Activated CD8-positive, alpha-beta memory T cell treated with anti-CD3 and anti-CD28 coated beads for 36 hours (primary cell): ENCODE measurements around the gene NIN. TPM values are rescaled to one million over a fixed set of nuclear protein-coding genes. Genes with fewer than 3 reads are reported as not detected.

Experiments
- CTCF ChIA-PET: fragments of 350-600 bp; sonication (Branson Sonifier 250); formaldehyde crosslinking; loops from one replicate; lab custom pipeline; 2021; ENCODE audit warnings: antibody characterized with exemption; lab: Charles Lee
- POLR2A ChIA-PET: fragments of 350-600 bp; sonication (Branson Sonifier 250); formaldehyde crosslinking; loops from one replicate; lab custom pipeline; 2021; ENCODE audit warnings: antibody characterized with exemption; lab: Charles Lee
- total RNA-seq, 2 experiments: library from RNA; stranded (reverse); gene quantifications; one replicate each; pipeline ENCODE4 v1.2.3, GENCODE V29; 2021

NIN gene
- total RNA-seq, 2 experiments from 2014 or later, result 72.6 to 73.6 TPM

DNA sequence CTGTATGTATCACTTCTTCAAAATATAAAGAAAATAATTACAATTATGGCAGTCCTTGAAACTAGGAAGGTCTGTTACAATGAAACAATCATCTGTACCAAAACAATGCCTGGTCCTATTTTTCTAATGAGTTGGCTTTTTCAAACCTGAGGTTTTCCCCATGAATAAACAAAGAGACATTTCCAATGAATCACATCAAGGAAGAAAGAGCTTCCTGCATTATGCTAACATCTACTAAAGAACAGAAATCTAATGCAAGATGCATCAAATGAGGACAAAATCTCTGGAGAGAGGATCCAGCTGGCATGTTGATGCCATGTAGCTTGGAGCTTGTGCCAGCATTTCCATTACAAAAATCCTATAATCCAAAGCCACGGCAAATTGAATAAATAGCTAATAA lies 29.3 kb downstream of the NIN start:
- POLR2A ChIA-PET, result no interaction called here
- CTCF ChIA-PET, result no interaction called here

DNA sequence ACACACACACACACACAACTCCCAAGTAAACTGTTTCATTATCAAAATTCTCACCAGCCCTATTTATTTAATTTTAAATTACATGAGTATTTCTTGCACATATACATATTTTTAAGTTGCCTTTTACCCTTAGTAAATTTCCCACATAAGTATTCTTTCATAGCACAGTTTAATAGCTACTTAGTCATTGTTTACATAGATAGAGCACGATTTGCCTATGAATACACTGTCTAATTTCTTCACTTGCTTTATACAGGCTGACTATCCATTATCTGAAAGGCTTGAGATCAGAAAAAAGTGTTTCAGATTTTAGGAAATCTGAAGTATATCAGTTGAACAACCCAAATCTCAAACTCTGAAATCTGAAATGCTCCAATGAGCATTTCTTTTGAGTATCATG lies 30.9 kb downstream of the NIN start:
- POLR2A ChIA-PET, result interaction anchor here (0.7 to 1.1 kb wide), 2 partner anchors 10 to 22 kb away, joined by 4 to 6 read pairs; no protein-coding TSS in a partner anchor
- CTCF ChIA-PET, result no interaction called here

DNA sequence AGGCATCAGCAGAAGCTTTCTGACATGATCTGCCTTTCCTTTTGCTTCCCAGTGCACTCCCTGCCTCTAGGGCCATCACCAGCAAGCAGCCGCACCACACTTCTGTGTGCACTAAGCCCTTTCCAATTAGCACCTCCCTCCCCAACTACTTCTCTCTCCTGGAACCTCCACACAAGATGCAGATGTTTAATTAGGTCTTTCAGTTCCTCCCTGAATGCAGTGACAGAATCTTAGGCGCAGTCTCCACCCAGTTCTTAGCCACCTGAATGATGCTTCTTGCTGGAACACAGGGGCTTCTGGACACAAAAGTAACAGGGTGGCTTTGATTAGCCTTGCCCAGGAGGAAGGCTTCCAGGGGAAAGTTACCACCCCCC lies 32.9 kb downstream of the NIN start:
- ChIA-PET CTCF (no interaction called here), POLR2A (no interaction called here)

DNA sequence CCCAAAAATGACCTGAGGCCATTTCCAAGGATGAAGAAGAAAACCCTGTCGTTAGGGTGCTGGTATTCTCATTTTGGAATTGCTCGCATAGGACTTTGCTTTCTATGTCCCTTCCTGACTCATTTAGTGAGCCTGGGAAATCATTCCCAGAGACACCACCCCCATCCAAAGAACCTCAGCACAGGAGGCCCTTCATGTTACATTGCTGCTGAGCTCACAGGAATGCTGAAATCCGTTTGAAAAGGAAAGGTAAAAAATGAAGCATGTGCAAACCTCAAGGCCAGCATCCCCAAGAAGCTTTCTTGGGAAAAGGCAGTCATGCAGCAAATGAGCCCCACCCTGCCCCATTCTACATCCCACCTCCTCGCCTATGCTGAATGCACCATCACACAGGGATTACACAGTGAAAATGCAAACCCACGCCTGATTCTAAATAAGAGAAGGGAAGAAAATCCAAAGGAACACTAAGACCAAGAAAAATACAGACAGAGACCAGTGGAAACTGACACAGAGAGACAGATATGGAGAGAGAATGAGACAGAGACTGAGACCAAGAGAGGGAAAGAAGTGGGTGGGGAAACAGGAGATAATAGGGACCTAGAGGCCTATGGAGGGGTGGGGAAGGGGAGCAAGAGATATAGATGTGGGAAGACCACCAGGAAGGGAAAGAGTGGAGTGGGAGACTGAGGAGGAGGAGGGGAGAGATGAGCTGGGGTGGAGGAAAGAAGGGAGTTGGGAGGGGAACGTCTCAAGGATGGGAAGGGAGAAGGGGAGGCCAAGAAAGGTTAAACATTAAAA lies 33.5 kb downstream of the NIN start:
- CTCF ChIA-PET, result interaction anchor here (1.4 kb wide), 1 partner anchor 63 kb away, joined by 3 read pairs; no protein-coding TSS in a partner anchor
- POLR2A ChIA-PET, result interaction anchor here (0.8 kb wide), 1 partner anchor 10 kb away, joined by 3 read pairs; no protein-coding TSS in a partner anchor

DNA sequence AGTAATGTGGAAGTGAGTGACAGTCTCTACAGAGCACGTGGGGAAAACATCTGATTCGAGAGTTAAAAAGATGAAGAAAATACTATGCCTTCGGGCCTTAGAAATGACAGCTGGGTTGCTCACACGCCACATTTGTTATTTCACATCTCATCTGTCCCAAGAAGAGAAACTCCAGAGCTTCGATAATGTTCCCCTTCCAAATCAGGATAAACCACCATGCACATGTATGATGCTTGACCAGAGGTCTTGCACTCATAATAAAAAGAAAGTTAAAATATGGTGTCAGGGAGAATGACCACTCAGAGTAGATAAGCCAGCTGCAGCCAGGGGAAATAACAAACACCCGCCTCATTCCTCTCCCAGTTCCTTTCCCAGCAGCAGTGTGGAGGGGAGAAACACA lies 34.6 kb downstream of the NIN start:
- ChIA-PET CTCF (interaction anchor here (1.3 to 1.4 kb wide), 2 partner anchors 15 to 64 kb away, joined by 3 read pairs; no protein-coding TSS in a partner anchor), POLR2A (interaction anchor here (0.8 kb wide), 1 partner anchor 9 kb away, joined by 3 read pairs; no protein-coding TSS in a partner anchor)

DNA sequence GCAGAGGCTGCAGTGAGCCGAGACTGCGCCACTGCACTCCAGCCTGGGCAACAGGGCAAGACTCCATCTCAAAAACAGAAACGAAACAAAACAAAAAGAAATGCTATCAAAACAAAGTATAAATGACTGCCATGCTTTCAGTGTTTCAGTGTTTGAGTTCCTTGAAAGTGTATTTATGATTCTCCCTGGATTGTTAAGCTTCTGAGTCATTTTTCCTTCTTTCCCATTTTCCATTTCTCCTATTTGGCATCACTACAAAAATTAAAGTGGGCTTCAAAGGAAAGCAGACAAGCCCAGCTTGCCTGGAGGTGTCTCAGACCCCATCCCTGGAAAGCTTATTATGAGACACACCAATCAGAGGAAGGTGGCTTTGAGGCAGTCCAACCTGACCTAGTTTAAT lies 35.1 kb downstream of the NIN start:
- ChIA-PET POLR2A (no interaction called here), CTCF (interaction anchor here (1.3 kb wide), 1 partner anchor 16 kb away, joined by 3 read pairs; no protein-coding TSS in a partner anchor)

DNA sequence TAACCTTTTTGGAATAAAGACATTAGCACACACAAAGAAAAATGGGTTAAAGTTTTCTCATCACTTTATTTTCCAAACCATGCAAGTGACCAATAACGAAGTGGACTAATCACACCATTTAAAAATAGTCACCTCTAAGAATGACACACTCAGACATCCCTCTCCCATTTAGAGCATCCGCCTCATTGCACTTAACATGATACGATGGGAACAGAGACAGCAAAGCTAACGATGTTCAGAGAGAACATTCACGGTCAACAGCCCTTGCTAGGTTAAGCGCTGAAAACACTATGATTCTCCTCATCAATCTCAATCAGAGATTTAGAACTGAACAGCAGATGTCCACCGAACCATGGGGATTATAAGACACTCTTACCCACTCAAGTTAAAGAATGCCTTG lies 35.8 kb downstream of the NIN start:
- POLR2A ChIA-PET, result no interaction called here
- CTCF ChIA-PET, result interaction anchor here (1.0 to 1.3 kb wide), 2 partner anchors 17 to 27 kb away, joined by 3 read pairs; no protein-coding TSS in a partner anchor

DNA sequence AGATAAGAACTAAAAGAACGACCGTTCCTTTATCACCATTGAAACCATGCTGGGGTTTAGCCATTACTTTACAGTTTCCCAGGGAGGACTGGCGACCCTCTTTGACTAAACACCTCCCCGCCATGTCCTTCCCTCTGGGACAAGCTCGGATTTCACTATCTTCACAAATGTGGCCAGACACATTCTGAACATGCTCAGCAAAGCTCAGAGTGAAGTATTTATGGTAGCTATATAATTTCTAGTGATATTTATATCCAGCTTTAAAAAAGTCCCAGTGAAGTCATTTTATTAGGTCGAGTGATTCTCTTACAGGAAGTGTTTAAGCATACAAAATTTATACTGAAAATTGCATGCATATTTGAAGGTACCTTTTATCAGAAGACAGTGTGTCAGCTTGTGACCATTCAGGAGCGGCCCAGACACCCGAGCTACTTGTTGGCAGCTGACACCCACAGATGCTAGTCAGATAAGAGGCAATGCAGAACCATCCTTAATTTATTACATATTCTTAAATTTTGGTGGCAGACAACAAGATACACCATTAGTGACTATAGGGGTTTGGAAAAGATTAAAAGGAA lies 36.8 kb downstream of the NIN start:
- CTCF ChIA-PET, result interaction anchor here (0.7 to 1.3 kb wide), 3 partner anchors 14 to 134 kb away, joined by 3 read pairs; no protein-coding TSS in a partner anchor
- POLR2A ChIA-PET, result interaction anchor here (0.6 kb wide), 1 partner anchor 1209 kb away, joined by 3 read pairs; no protein-coding TSS in a partner anchor

DNA sequence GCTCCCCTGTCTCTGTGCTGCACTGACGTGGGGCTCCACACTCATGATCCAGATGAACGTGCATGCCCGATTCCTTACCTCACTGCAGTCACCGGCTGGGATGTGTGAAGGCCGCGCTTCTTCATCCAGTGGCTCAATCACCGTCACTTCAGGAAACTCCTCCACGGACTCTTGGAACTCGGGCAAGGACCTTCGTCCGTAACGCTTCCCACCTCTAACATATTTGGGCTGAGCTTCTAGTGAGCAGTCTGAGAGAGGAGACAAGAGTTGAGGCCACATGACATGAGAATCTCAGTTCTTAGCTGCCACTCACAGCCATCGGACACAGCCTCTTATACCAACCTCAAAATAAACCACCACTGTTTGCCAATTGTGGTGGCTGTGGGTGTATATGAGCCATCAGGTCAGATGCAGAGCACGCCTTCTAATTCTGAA lies 38.3 kb downstream of the NIN start:
- ChIA-PET POLR2A (interaction anchor here (0.5 to 0.9 kb wide), 2 partner anchors 38 to 449 kb away, joined by 3 to 5 read pairs; no protein-coding TSS in a partner anchor), CTCF (interaction anchor here (1.0 to 1.7 kb wide), 2 partner anchors 15 to 68 kb away, joined by 5 to 6 read pairs; no protein-coding TSS in a partner anchor)

DNA sequence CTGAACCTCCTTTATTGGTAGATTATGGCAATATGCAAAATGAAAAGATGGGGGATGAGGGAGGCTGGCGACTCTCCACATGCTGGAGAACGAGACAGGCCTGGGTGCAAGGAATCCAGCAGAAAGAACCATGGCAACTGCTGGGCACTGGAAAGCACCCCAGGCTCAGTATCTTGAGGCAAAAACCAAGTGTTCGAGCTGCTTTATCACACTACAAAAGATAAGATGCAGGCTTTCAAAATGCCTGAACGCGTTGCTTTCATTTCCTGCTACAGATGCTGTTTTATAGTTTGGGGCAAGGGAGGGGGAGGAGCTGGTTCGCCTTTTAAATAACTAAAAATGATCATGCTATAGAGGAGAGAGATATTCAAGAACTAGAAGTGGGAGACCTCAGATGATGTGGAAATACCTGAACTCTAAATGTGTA lies 38.9 kb downstream of the NIN start:
- ChIA-PET CTCF (interaction anchor here (1.0 to 1.7 kb wide), 4 partner anchors 14 to 69 kb away, joined by 3 to 6 read pairs (median 5); no protein-coding TSS in a partner anchor), POLR2A (interaction anchor here (0.5 to 0.9 kb wide), 3 partner anchors 31 to 448 kb away, joined by 3 to 5 read pairs (median 3); no protein-coding TSS in a partner anchor)

DNA sequence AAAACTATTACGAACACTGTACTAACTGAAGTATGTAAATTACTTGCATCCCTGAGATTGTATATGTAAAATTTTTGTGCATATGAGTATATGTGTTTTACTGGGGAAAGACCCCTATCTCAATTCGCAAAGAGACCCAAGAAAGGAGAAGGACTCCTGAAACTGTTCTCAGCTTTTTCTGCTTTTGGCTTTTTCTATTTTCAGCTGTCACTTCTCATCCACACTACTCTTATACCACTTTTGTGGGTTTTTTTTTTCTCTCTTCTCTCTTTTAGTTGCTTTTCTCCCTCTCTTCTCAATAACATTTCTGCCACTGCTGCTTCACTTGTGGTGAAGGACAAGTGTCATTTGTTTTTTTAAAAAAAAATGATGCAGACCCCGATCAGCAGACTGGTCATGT lies 39.8 kb downstream of the NIN start:
- ChIA-PET CTCF (interaction anchor here (1.1 to 1.7 kb wide), 3 partner anchors 13 to 68 kb away, joined by 3 to 6 read pairs (median 5); no protein-coding TSS in a partner anchor), POLR2A (no interaction called here)

DNA sequence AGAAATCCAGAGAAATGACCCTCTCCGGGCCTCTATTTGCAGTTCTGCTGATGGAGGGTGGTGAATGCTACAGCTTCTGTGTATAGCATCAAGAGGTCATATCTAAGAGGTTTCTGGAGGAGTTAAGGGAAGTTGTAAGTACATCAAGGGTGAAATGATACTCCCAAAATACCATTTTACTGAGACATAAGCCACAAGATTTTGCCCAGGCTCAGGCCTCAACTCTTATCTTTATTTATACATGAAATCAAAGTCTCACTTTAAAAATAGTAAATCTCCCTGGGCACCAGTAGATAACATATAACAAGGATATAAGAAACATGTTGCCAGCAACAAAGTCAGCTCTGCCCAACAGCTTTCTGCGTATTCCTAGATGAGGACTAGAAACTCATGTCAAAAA lies 40.4 kb downstream of the NIN start:
- POLR2A ChIA-PET, result no interaction called here
- CTCF ChIA-PET, result interaction anchor here (1.0 kb wide), 1 partner anchor 31 kb away, joined by 3 read pairs; no protein-coding TSS in a partner anchor

DNA sequence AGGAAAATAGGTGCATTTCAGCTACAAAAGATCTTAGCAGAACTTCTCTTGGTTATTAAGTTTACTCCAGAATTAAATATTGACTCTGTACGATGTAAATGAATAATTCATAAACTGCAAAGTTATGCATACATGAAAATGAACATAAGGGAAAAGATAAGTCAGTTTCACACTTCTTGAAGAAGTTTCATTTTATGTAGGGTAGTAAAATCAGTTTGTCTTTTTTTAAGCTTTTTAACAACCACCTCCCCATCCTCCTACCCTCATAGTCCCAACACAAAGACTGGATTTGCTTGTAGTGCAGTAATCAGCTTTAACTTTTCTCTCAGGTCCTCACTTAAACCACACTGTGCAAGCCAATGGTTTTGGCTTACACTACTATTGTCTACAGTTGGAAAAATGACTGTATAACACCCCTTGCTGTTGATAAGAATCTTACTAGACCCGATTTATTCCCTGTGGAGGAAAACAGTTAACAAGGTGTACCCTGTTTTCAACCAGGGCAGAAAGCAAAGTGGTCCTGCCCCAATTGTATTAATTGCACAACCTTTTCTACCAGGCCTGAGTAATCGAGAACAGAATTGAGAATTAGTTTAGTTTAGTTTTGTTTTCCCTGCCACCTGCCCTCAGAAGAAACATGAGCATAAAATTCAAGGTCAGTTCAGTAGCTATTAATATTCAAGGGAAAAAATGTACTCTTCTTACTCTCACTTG lies 44.1 kb downstream of the NIN start:
- ChIA-PET CTCF (interaction anchor here (1.0 to 3.9 kb wide), 3 partner anchors 32 to 74 kb away, joined by 3 to 13 read pairs (median 4); no protein-coding TSS in a partner anchor), POLR2A (interaction anchor here (0.6 to 1.3 kb wide), 5 partner anchors 10 to 61 kb away, joined by 3 to 6 read pairs (median 3); no protein-coding TSS in a partner anchor)

DNA sequence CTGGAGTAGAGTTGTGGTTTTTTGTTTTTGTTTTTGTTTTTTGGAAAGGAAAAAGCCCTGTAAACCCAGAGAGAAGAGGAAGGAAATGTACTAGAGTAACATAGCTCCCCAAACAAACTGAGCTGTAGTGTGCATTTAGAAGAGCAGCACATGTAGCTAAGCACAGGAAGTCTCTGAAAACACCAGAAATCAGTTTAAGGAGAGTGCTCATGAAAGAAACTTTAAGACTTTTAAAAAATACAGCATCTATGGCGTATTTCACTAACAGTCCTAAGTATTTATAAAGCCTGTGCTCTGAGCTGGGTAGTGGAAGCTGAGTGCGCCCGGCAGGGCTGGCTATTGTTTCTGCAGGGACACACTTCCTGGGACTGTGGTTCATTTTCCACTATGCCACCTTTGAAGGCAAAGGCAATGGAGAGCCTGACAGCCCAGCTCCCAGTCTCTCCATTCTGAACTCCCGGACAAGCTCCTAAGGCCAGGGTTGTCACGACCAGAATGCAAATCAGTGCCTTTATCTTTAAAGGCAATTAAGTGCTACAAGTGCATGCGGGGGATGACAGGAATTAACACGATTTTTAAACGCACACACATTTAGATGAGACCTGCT lies 45.4 kb downstream of the NIN start:
- POLR2A ChIA-PET, result interaction anchor here (0.6 to 1.1 kb wide), 6 partner anchors 38 to 457 kb away, joined by 3 to 7 read pairs (median 4); no protein-coding TSS in a partner anchor
- CTCF ChIA-PET, result interaction anchor here (1.2 to 3.9 kb wide), 4 partner anchors 10 to 74 kb away, joined by 3 to 13 read pairs (median 6); no protein-coding TSS in a partner anchor

DNA sequence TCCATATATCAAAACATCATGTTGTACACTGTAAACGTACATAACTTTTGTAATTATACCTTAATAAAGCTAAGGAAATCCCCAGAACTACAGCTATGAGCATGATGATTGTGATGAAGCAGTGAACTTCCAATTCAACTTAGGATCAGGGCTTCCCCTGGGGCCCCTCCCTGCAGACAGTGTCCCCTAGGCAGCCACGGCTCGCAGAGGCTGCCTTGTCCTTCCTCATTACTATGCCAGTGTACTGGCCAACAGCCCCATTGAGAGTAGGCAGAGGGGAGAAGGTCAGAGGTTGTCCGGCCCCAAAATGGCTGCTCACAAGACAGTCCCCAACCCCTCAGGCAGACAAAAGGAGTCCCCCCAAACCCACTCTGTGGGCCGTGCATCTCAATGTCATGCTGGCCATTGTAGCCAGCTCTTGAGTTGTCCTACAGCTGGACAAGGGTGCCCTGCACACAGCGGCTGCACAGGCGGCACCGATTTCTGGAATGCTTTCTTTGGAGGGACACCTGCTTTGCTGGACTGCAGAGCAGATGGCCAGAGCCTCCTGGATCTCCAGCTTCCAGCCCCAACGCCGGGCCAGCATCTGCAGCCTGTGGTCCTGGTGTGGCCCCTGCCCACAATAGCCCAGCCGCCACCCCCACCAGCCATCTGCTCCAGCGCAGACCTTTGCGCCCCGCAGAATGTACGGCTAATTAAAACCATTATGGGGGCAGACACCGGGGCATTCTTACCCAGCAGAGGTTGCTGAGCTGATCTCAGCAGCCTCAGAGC lies 46.1 kb downstream of the NIN start:
- ChIA-PET POLR2A (interaction anchor here (0.6 to 0.8 kb wide), 4 partner anchors 38 to 47 kb away, joined by 3 to 4 read pairs (median 3); partner anchors contain the start of gene NIN), CTCF (interaction anchor here (1.0 to 3.9 kb wide), 6 partner anchors 9 to 242 kb away, joined by 3 to 13 read pairs (median 4); no protein-coding TSS in a partner anchor)

DNA sequence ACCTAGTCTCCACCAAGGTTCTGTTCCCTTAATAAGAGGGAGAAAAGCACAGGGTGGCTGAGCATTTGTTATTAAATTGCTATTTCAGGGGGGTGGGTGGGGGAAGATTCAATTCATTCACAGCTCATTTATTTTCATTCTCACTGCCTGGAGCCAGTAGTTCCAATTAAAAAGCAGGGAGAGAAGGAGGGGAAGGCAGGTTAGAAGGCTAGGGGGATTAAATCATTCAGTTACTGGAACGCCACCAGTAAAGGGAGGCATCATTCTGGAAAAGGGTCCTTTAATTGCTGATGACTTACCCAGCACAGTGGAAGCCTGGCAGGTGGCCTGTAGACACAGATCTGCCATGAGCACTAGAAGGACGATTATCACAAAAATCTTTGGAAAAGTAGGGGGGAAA lies 47.4 kb downstream of the NIN start:
- ChIA-PET POLR2A (no interaction called here), CTCF (interaction anchor here (0.6 to 3.9 kb wide), 3 partner anchors 18 to 76 kb away, joined by 3 to 13 read pairs (median 4); no protein-coding TSS in a partner anchor)

DNA sequence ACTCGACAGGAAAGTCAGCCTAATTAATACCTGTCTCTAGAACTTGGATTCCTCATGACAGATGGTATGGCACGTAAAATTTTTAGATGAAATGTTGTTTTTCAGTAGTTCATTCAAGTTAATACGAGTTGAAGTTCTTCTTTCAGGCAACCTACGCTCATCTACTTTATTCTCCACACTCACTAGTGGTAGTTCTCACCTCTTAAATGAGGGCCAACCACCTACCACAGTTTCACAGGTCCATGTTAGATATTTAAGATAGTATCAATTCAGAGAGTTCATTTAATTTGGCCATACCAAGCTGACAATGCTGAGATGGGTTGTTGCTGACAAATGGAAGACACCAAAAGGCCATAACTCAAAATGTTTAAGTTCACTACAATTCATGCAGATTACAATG lies 50.6 kb downstream of the NIN start:
- CTCF ChIA-PET, result interaction anchor here (1.7 kb wide), 1 partner anchor 80 kb away, joined by 5 read pairs; no protein-coding TSS in a partner anchor
- POLR2A ChIA-PET, result no interaction called here
